KOPT-K1 (cell line): ENCODE data around the gene ALDH3A1.

Experiments
- H3K27ac ChIP-seq: fragments of 200-600 bp; sonication (generic); 2 replicates; pipeline ENCODE4 v1.5.1; 2016; ENCODE audit warnings: antibody characterized with exemption, mild to moderate bottlenecking, low read depth, low read length; ENCODE audit not compliant: poor library complexity, severe bottlenecking
- H3K36me3 ChIP-seq: fragments of 200-600 bp; sonication (generic); 2 replicates; pipeline ENCODE4 v1.5.1; 2017; ENCODE audit warnings: antibody characterized with exemption, mild to moderate bottlenecking, low read length, moderate library complexity; ENCODE audit not compliant: insufficient read depth
- H3K9me3 ChIP-seq: fragments of 200-600 bp; sonication (generic); 2 replicates; pipeline ENCODE4 v1.5.1; 2017; ENCODE audit warnings: antibody characterized with exemption, low read length, mild to moderate bottlenecking; ENCODE audit not compliant: insufficient read depth, poor library complexity, severe bottlenecking

Gene ALDH3A1

GRCh38 chr17:19738757-19739156 is 9.3 kb downstream of the ALDH3A1 start:
- Histone ChIP-seq H3K36me3 (no peaks in the 10 kb centered on the region), H3K9me3 (no peaks in the 10 kb centered on the region), H3K27ac (no peak overlapping the region)

- Histone ChIP-seq H3K36me3 (no peaks in the 10 kb centered on the region), H3K27ac (no peak overlapping the region), H3K9me3 (no peaks in the 10 kb centered on the region)
Observed at GRCh38 chr17:19738073-19738449, 10.0 kb downstream of the ALDH3A1 start.

GRCh38 chr17:19737305-19738072 is 10.6 kb downstream of the ALDH3A1 start:
- no peak overlapping the region for H3K27ac ChIP-seq
- H3K36me3 ChIP-seq, result no peaks in the 10 kb centered on the region

GRCh38 chr17:19736071-19736470 is 12.0 kb downstream of the ALDH3A1 start:
- Histone ChIP-seq H3K36me3 (no peaks in the 10 kb centered on the region), H3K9me3 (no peaks in the 10 kb centered on the region), H3K27ac (no peak overlapping the region)

More at GRCh38 chr17:19737305-19738072, 10.6 kb downstream of the ALDH3A1 start:
- no peaks in the 10 kb centered on the region for H3K9me3 ChIP-seq

- no peaks in the 10 kb centered on the region for H3K36me3 ChIP-seq
- no peaks in the 10 kb centered on the region for H3K9me3 ChIP-seq
- H3K27ac ChIP-seq, result no peak overlapping the region
Observed at GRCh38 chr17:19733953-19734526, 14.1 kb downstream of the ALDH3A1 start.

GRCh38 chr17:19731626-19732025 is 16.5 kb downstream of the ALDH3A1 start:
- Histone ChIP-seq H3K36me3 (no peaks in the 10 kb centered on the region), H3K9me3 (no peaks in the 10 kb centered on the region), H3K27ac (no peak overlapping the region)

GRCh38 chr17:19730843-19731242 is 17.3 kb downstream of the ALDH3A1 start:
- H3K27ac ChIP-seq, result no peak overlapping the region
- H3K36me3 ChIP-seq, result no peaks in the 10 kb centered on the region
- no peaks in the 10 kb centered on the region for H3K9me3 ChIP-seq

GRCh38 chr17:19729900-19730299 is 18.2 kb downstream of the ALDH3A1 start:
- H3K27ac ChIP-seq, result no peak overlapping the region
- no peaks in the 10 kb centered on the region for H3K36me3 ChIP-seq
- no peaks in the 10 kb centered on the region for H3K9me3 ChIP-seq

GRCh38 chr17:19728084-19728495 is 20.0 kb downstream of the ALDH3A1 start:
- Histone ChIP-seq H3K36me3 (no peaks in the 10 kb centered on the region), H3K27ac (no peak overlapping the region), H3K9me3 (no peaks in the 10 kb centered on the region)

- H3K36me3 ChIP-seq, result no peaks in the 10 kb centered on the region
- no peak overlapping the region for H3K27ac ChIP-seq
- no peaks in the 10 kb centered on the region for H3K9me3 ChIP-seq
Observed at GRCh38 chr17:19727501-19728078, 20.5 kb downstream of the ALDH3A1 start.

GRCh38 chr17:19726631-19727376 is 21.3 kb downstream of the ALDH3A1 start:
- H3K27ac ChIP-seq, result no peak overlapping the region
- H3K9me3 ChIP-seq, result no peaks in the 10 kb centered on the region
- no peaks in the 10 kb centered on the region for H3K36me3 ChIP-seq

- H3K36me3 ChIP-seq, result no peaks in the 10 kb centered on the region
- no peaks in the 10 kb centered on the region for H3K9me3 ChIP-seq
- H3K27ac ChIP-seq, result no peak overlapping the region
Observed at GRCh38 chr17:19725486-19725885, 22.6 kb downstream of the ALDH3A1 start.

- no peaks in the 10 kb centered on the region for H3K36me3 ChIP-seq
- H3K9me3 ChIP-seq, result no peaks in the 10 kb centered on the region
- no peak overlapping the region for H3K27ac ChIP-seq
Observed at GRCh38 chr17:19724501-19725420, 23.3 kb downstream of the ALDH3A1 start.

- Histone ChIP-seq H3K9me3 (no peaks in the 10 kb centered on the region), H3K36me3 (no peaks in the 10 kb centered on the region), H3K27ac (no peak overlapping the region)
Observed at GRCh38 chr17:19723964-19724363, 24.1 kb downstream of the ALDH3A1 start.
